Osteoblast (primary cell): ENCODE results near the gene MTMR6. TPM values are rescaled to one million over a fixed set of nuclear protein-coding genes. Genes with fewer than 3 reads are reported as not detected.

Experiments used
- DNase-seq: peaks from one replicate; pipeline ENCODE4 v3.0.0; 2011; ENCODE audit warnings: low spot score, mixed read lengths; ENCODE audit not compliant: insufficient read length; ENCODE audit errors: missing footprints
- H2AFZ ChIP-seq: 2 replicates; pipeline ENCODE4 v1.6.0; 2011; ENCODE audit warnings: mild to moderate bottlenecking, low read length
- H3K27ac ChIP-seq: 2 replicates; pipeline ENCODE4 v1.5.1; 2011; ENCODE audit warnings: mild to moderate bottlenecking, low read depth, low read length, moderate library complexity
- H3K27me3 ChIP-seq: 2 replicates; pipeline ENCODE4 v1.6.0; 2012; ENCODE audit warnings: mild to moderate bottlenecking, control low read depth, inconsistent platforms, low read length, moderate library complexity; ENCODE audit not compliant: insufficient read depth
- H3K36me3 ChIP-seq: 2 replicates; pipeline ENCODE4 v1.5.1; 2011; ENCODE audit warnings: mild to moderate bottlenecking, low read length, control low read depth, moderate library complexity; ENCODE audit not compliant: insufficient read depth
- H3K4me1 ChIP-seq: 2 replicates; pipeline ENCODE4 v1.5.1; 2011; ENCODE audit warnings: mild to moderate bottlenecking, low read length, control low read depth, moderate library complexity; ENCODE audit not compliant: insufficient read depth
- H3K4me2 ChIP-seq: 2 replicates; pipeline ENCODE4 v1.6.0; 2011; ENCODE audit warnings: mild to moderate bottlenecking, low read length; ENCODE audit not compliant: insufficient read depth
- H3K4me3 ChIP-seq: fragments of 200-600 bp; sonication (generic); 3 replicates; pipeline ENCODE4 v1.5.1; 2012; ENCODE audit warnings: mild to moderate bottlenecking, low read length, inconsistent platforms; ENCODE audit not compliant: insufficient read depth
- H3K79me2 ChIP-seq: 2 replicates; pipeline ENCODE4 v1.6.0; 2012; ENCODE audit warnings: mild to moderate bottlenecking, low read length, control low read depth, inconsistent platforms; ENCODE audit not compliant: insufficient read depth
- H3K9me3 ChIP-seq: 2 replicates; pipeline ENCODE4 v1.5.1; 2011; ENCODE audit warnings: low read depth, low read length, control low read depth
- H4K20me1 ChIP-seq: 2 replicates; pipeline ENCODE4 v1.6.0; 2012; ENCODE audit warnings: mild to moderate bottlenecking, low read length, control low read depth; ENCODE audit not compliant: insufficient read depth
- total RNA-seq: library from RNA; depleted of rRNA; stranded (reverse); fragments of >200 nt; gene quantifications from 2 replicates; pipeline ENCODE4 v1.2.3, GENCODE V29; 2012
- TF ChIP-seq, protein P1 (sequence below): IDR thresholded peaks from 2 replicates; pipeline ENCODE4 v1.5.1; 2011; ENCODE audit warnings: mild to moderate bottlenecking, low read depth, low read length, moderate library complexity; ENCODE audit errors: extremely low read depth

Gene MTMR6
- total RNA-seq, 1 donor: 25.3 TPM

DNA sequence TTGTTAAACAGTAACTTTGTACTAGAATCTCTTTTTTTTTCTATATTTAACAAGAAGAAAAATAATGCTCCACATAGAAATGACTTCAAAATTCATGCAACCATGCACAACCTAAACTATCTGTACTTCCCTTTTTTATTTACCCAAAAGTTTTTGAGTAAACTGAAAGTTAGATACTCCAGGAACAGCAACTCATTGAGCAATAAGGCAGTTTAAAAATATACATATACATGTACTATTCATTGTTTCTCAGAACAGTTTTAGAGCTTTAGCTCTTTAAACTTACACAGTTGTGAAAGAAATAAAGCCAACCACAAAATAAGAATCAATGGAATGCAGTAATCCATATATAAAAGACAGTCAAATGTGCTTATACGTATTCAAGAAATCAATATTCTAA is 39.2 kb downstream of the MTMR6 start:
- H3K27me3 ChIP-seq: no peaks in the 10 kb centered on the region
- TF ChIP-seq, protein P1, sequence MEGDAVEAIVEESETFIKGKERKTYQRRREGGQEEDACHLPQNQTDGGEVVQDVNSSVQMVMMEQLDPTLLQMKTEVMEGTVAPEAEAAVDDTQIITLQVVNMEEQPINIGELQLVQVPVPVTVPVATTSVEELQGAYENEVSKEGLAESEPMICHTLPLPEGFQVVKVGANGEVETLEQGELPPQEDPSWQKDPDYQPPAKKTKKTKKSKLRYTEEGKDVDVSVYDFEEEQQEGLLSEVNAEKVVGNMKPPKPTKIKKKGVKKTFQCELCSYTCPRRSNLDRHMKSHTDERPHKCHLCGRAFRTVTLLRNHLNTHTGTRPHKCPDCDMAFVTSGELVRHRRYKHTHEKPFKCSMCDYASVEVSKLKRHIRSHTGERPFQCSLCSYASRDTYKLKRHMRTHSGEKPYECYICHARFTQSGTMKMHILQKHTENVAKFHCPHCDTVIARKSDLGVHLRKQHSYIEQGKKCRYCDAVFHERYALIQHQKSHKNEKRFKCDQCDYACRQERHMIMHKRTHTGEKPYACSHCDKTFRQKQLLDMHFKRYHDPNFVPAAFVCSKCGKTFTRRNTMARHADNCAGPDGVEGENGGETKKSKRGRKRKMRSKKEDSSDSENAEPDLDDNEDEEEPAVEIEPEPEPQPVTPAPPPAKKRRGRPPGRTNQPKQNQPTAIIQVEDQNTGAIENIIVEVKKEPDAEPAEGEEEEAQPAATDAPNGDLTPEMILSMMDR: no peak
- H3K4me3 ChIP-seq: no peak overlapping the region
- H3K27ac ChIP-seq: no peak overlapping the region
- H3K9me3 ChIP-seq: no peaks in the 10 kb centered on the region
- DNase-seq: no peak
- no peaks in the 10 kb centered on the region for H4K20me1 ChIP-seq
- no peaks in the 10 kb centered on the region for H3K4me1 ChIP-seq
- no peaks in the 10 kb centered on the region for H3K79me2 ChIP-seq
- no peak overlapping the region for H2AFZ ChIP-seq
- no peak overlapping the region for H3K4me2 ChIP-seq
- peaks cover 8% of the 10 kb centered on the region for H3K36me3 ChIP-seq

DNA sequence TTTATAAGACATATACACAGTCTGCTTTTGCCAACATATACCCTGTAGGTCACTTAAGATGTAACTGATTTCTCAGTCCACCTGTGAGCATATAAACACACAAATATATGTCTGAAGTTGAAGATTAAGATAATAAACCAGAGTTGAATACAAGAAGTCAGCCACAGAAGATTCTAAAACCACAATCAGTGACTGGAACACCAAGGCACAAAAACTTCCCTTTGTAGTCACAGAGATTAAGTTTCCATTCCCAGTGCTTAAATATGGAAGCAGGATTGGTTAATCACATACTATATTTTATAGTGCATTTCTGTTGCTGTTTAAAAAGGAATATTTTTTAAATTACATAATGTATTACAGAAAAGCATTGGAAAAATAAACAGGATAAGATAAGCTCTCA is 39.9 kb downstream of the MTMR6 start:
- no peak for DNase-seq
- no peaks in the 10 kb centered on the region for H3K27me3 ChIP-seq
- peaks cover 4% of the 10 kb centered on the region for H3K36me3 ChIP-seq
- no peak overlapping the region for H3K27ac ChIP-seq
- H3K79me2 ChIP-seq: no peaks in the 10 kb centered on the region
- no peaks in the 10 kb centered on the region for H3K9me3 ChIP-seq
- no peaks in the 10 kb centered on the region for H4K20me1 ChIP-seq
- TF ChIP-seq, protein P1: no peak
- H2AFZ ChIP-seq: no peak overlapping the region
- no peak overlapping the region for H3K4me3 ChIP-seq
- H3K4me1 ChIP-seq: no peaks in the 10 kb centered on the region
- H3K4me2 ChIP-seq: no peak overlapping the region

GRCh38 chr13:25244123-25244522 is 43.2 kb downstream of the MTMR6 start:
- H2AFZ ChIP-seq: no peak overlapping the region
- no peaks in the 10 kb centered on the region for H3K27me3 ChIP-seq
- H3K79me2 ChIP-seq: no peaks in the 10 kb centered on the region
- H3K4me1 ChIP-seq: no peaks in the 10 kb centered on the region
- no peak overlapping the region for H3K4me2 ChIP-seq
- TF ChIP-seq, protein P1: no peak
- H4K20me1 ChIP-seq: no peaks in the 10 kb centered on the region
- no peak for DNase-seq
- no peak overlapping the region for H3K4me3 ChIP-seq
- no peak overlapping the region for H3K27ac ChIP-seq
- H3K36me3 ChIP-seq: no peaks in the 10 kb centered on the region
- no peaks in the 10 kb centered on the region for H3K9me3 ChIP-seq

DNA sequence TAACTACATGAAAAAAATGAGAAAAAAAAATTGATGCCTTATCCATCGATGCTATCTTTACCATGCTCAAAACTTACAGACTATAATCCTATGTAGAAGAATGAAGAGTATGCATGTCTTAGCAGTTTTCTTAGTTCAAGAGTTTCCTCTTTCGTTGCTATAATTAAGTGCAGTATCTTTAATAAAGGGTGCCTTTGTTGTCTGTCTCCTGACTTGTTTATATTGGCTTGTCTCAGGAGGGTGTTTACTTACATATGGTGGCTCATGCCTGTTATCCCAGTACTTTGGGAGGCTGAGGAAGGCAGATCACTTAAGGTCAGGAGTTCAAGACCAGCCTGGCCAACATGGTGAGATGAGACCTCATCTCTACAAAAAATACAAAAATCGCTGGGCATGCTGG is 44.3 kb downstream of the MTMR6 start:
- no peak overlapping the region for H3K27ac ChIP-seq
- H3K36me3 ChIP-seq: no peaks in the 10 kb centered on the region
- H4K20me1 ChIP-seq: no peaks in the 10 kb centered on the region
- H2AFZ ChIP-seq: no peak overlapping the region
- H3K4me1 ChIP-seq: no peaks in the 10 kb centered on the region
- no peak overlapping the region for H3K4me2 ChIP-seq
- no peak for DNase-seq
- TF ChIP-seq, protein P1: no peak
- H3K4me3 ChIP-seq: no peak overlapping the region
- no peaks in the 10 kb centered on the region for H3K27me3 ChIP-seq
- no peaks in the 10 kb centered on the region for H3K79me2 ChIP-seq
- H3K9me3 ChIP-seq: no peaks in the 10 kb centered on the region
